GM12865 (cell line): ENCODE data around the gene COPG1.

Experiments
- DNase-seq: peaks from one replicate; pipeline ENCODE4 v3.0.0; 2010; ENCODE audit warnings: low read depth
- H3K4me3 ChIP-seq: 2 replicates; pipeline ENCODE4 v1.5.1; 2011; ENCODE audit warnings: mild to moderate bottlenecking, low read depth, low read length, control low read depth
- CTCF ChIP-seq: IDR thresholded peaks from 2 replicates; pipeline ENCODE4 v1.5.1; 2011; ENCODE audit warnings: low read length, control low read depth, low read depth, inconsistent platforms; ENCODE audit not compliant: insufficient read depth; ENCODE audit errors: missing control alignments

Gene COPG1

DNA sequence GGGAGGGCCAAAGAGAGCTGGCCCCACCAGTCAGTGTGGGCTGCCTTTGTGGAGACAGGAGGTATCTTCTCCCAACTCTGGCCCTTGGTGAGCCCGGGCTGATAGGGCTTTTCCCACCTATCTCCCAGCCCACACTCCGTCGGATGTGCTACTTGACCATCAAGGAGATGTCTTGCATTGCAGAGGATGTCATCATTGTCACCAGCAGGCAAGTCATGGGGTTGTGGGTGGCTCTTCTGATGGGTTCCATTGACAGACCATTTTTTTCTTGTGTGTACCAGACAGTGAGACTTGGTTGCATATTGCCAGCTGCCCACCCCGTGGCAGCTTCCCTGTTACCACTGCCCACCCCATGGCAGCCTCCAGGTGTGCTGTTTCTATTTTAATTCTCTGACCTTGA, 3.3 kb downstream of the COPG1 start:
- DNase-seq: no peak
- H3K4me3 ChIP-seq: no peak overlapping the region
- TF ChIP-seq CTCF: no peak

GRCh38 chr3:129254536-129255230, 5.3 kb downstream of the COPG1 start:
- no peak for TF ChIP-seq CTCF
- DNase-seq: no peak
- no peak overlapping the region for H3K4me3 ChIP-seq

- no peak overlapping the region for H3K4me3 ChIP-seq
- no peak for DNase-seq
- no peak for TF ChIP-seq CTCF
Observed at GRCh38 chr3:129256270-129256669, 6.9 kb downstream of the COPG1 start.

- no peak for DNase-seq
- no peak overlapping the region for H3K4me3 ChIP-seq
- no peak for TF ChIP-seq CTCF
Observed at GRCh38 chr3:129257609-129258008, 8.2 kb downstream of the COPG1 start.

DNA sequence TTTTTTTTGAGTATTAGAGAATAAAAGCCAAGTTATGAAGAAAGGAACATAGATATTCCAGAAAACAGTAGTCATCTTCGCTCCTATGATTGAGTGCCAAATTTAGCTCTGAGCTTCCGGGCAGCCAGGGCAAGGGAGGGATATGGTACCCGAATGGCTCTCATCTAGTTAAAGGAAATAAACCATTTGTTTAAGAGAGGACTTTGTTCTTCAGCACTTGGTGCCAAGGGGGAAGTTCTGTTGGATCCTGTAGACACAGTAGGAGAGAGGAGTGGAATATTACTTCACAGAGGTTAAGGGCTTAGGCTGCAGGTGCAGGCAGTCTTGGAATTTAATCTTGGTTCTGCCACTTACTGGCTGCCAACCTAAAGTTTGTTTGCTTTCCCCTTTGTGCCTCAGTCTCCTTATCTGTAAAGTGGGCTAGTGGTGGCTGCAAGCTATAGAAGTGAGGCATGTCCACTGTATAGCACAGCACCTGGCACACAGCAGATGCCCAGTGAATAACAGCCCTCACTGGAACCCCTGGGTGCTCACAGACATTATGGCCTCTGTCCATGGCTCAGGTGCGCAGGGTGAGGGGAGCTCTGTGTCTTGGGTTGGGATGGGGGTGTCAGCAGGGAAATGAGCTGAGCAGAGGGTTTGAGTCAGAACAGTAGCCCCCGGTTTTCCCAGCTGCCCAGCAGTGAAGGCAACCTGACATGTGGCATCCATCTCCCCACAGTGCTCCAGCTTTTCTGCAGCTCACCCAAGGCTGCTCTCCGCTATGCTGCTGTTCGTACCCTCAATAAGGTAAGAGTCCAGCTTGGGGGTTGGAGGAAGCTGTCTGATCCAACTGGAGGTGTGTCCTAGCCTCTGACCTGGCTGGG, 10.4 kb downstream of the COPG1 start:
- no peak for DNase-seq
- no peak for TF ChIP-seq CTCF
- H3K4me3 ChIP-seq: no peak overlapping the region

DNA sequence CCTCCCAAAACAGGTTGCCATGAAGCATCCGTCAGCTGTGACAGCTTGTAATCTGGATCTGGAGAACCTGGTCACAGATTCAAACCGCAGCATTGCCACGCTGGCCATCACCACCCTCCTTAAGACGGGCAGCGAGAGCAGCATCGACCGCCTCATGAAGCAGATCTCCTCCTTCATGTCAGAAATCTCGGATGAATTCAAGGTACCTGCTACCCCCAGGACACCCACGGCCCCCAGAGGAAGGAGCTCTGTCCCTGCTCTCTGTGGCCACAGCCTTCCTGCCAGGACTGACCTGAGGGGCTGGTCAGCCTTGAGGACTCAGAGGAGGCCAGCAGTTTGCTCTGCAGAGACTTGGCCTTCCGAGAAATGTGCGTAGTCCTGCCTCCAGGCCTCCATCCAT, 11.2 kb downstream of the COPG1 start:
- DNase-seq: no peak
- TF ChIP-seq CTCF: no peak
- no peak overlapping the region for H3K4me3 ChIP-seq

DNA sequence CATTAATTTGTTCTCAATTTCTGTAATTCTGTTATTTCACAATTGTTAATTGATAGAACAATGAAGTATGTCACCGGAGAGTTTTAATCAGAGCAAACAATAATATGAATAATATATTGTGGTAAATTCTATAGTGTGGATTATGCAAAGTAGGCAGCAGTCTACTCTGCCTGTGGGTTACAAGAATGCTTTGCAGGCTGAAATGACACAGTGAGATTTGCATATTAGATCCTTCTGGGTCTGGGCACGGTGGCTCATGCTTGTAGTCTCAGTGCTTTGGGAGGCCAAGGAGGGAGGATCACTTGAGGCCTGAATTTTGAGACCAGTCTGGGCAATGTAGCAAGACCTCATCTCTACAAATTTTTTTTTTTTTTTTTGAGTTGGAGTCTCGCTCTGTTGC, 12.5 kb downstream of the COPG1 start:
- TF ChIP-seq CTCF: no peak
- DNase-seq: no peak
- H3K4me3 ChIP-seq: no peak overlapping the region
